Activated naive CD8-positive, alpha-beta T cell (primary cell): ENCODE data around the gene RAB3D.
A peak's percentile ranks its signal among the peaks of the same experiment; 100 is the strongest.

Source experiments
- H3K27ac Mint-ChIP-seq: one replicate; pipeline ENCODE4 v1.8.0; 2021; ENCODE audit warnings: mixed read lengths
- H3K27me3 Mint-ChIP-seq: one replicate; pipeline ENCODE4 v1.8.0; 2021; ENCODE audit warnings: mixed read lengths
- H3K36me3 Mint-ChIP-seq: one replicate; pipeline ENCODE4 v1.8.0; 2021; ENCODE audit warnings: mixed read lengths
- H3K4me1 Mint-ChIP-seq: one replicate; pipeline ENCODE4 v1.8.0; 2021; ENCODE audit warnings: low read depth, mixed read lengths
- H3K4me3 Mint-ChIP-seq: one replicate; pipeline ENCODE4 v1.8.0; 2021; ENCODE audit warnings: mild to moderate bottlenecking, mixed read lengths
- H3K9me3 Mint-ChIP-seq: one replicate; pipeline ENCODE4 v1.8.0; 2021; ENCODE audit warnings: low read depth, mixed read lengths

RAB3D gene

GRCh38 chr19:11299946-11300810 lies 39.3 kb downstream of the RAB3D start:
- Mint-ChIP-seq H3K9me3 (no peaks in the 10 kb centered on the region), H3K36me3 (no peaks in the 10 kb centered on the region), H3K27ac (no peak overlapping the region), H3K27me3 (peaks cover 7% of the 10 kb centered on the region), H3K4me1 (no peaks in the 10 kb centered on the region), H3K4me3 (no peak overlapping the region)

- H3K9me3 Mint-ChIP-seq: no peaks in the 10 kb centered on the region
- H3K27me3 Mint-ChIP-seq: peaks cover 11% of the 10 kb centered on the region
- no peak overlapping the region for H3K27ac Mint-ChIP-seq
- H3K4me3 Mint-ChIP-seq: no peak overlapping the region
- H3K36me3 Mint-ChIP-seq: no peaks in the 10 kb centered on the region
- H3K4me1 Mint-ChIP-seq: peaks cover 2% of the 10 kb centered on the region
These were observed 43.2 kb downstream of the RAB3D start for GRCh38 chr19:11296264-11296663.

- Mint-ChIP-seq H3K27me3 (peaks cover 9% of the 10 kb centered on the region), H3K4me1 (peaks cover 2% of the 10 kb centered on the region), H3K27ac (no peak within 1 kb of the TSS), H3K36me3 (no peaks in the 10 kb centered on the region), H3K4me3 (no peak within 1 kb of the TSS), H3K9me3 (no peaks in the 10 kb centered on the region)
These were observed 43.7 kb downstream of the RAB3D start, which contains the start of gene TSPAN16 for GRCh38 chr19:11295665-11296245. Gene TSPAN16, plus strand, starts transcription at chr19:11296160. Its CDS starts 138 bp downstream, at chr19:11296298.

GRCh38 chr19:11295180-11295579 lies 44.3 kb downstream of the RAB3D start:
- H3K4me1 Mint-ChIP-seq: peaks cover 2% of the 10 kb centered on the region

GRCh38 chr19:11293433-11294389 lies 45.7 kb downstream of the RAB3D start:
- Mint-ChIP-seq H3K36me3 (no peaks in the 10 kb centered on the region), H3K4me1 (peaks cover 2% of the 10 kb centered on the region), H3K27ac (no peak overlapping the region), H3K9me3 (no peaks in the 10 kb centered on the region), H3K4me3 (no peak overlapping the region), H3K27me3 (peaks cover 9% of the 10 kb centered on the region)

More at GRCh38 chr19:11295180-11295579, 44.3 kb downstream of the RAB3D start:
- Mint-ChIP-seq H3K27me3 (peaks cover 7% of the 10 kb centered on the region), H3K36me3 (no peaks in the 10 kb centered on the region), H3K27ac (no peak overlapping the region), H3K4me3 (no peak overlapping the region), H3K9me3 (no peaks in the 10 kb centered on the region)

GRCh38 chr19:11291991-11292390 lies 47.5 kb downstream of the RAB3D start:
- H3K27ac Mint-ChIP-seq: no peak overlapping the region
- no peak overlapping the region for H3K4me3 Mint-ChIP-seq
- no peaks in the 10 kb centered on the region for H3K36me3 Mint-ChIP-seq
- H3K27me3 Mint-ChIP-seq: peaks cover 11% of the 10 kb centered on the region
- peaks cover 2% of the 10 kb centered on the region for H3K4me1 Mint-ChIP-seq
- no peaks in the 10 kb centered on the region for H3K9me3 Mint-ChIP-seq

GRCh38 chr19:11291415-11291814 lies 48.0 kb downstream of the RAB3D start:
- no peak overlapping the region for H3K27ac Mint-ChIP-seq
- no peak overlapping the region for H3K4me3 Mint-ChIP-seq

GRCh38 chr19:11290256-11290655 lies 49.2 kb downstream of the RAB3D start:
- no peaks in the 10 kb centered on the region for H3K36me3 Mint-ChIP-seq
- H3K9me3 Mint-ChIP-seq: no peaks in the 10 kb centered on the region
- H3K27ac Mint-ChIP-seq: no peak overlapping the region
- H3K4me1 Mint-ChIP-seq: peaks cover 2% of the 10 kb centered on the region
- H3K27me3 Mint-ChIP-seq: peaks cover 9% of the 10 kb centered on the region
- H3K4me3 Mint-ChIP-seq: no peak overlapping the region

More at GRCh38 chr19:11291415-11291814, 48.0 kb downstream of the RAB3D start:
- Mint-ChIP-seq H3K27me3 (peaks cover 11% of the 10 kb centered on the region), H3K9me3 (no peaks in the 10 kb centered on the region), H3K36me3 (no peaks in the 10 kb centered on the region), H3K4me1 (peaks cover 2% of the 10 kb centered on the region)

GRCh38 chr19:11288349-11288748 lies 51.1 kb downstream of the RAB3D start:
- H3K27ac Mint-ChIP-seq: no peak overlapping the region
- H3K4me1 Mint-ChIP-seq: no peaks in the 10 kb centered on the region
- H3K27me3 Mint-ChIP-seq: peaks cover 14% of the 10 kb centered on the region
- H3K4me3 Mint-ChIP-seq: no peak overlapping the region
- no peaks in the 10 kb centered on the region for H3K36me3 Mint-ChIP-seq
- H3K9me3 Mint-ChIP-seq: no peaks in the 10 kb centered on the region

GRCh38 chr19:11286312-11286974 lies 53.0 kb downstream of the RAB3D start:
- Mint-ChIP-seq H3K27ac (no peak overlapping the region), H3K36me3 (no peaks in the 10 kb centered on the region), H3K9me3 (no peaks in the 10 kb centered on the region), H3K4me3 (no peak overlapping the region), H3K27me3 (peaks cover 15% of the 10 kb centered on the region), H3K4me1 (peaks cover 3% of the 10 kb centered on the region)

GRCh38 chr19:11284515-11284914 lies 54.9 kb downstream of the RAB3D start:
- H3K4me3 Mint-ChIP-seq: no peak overlapping the region
- peaks cover 15% of the 10 kb centered on the region for H3K27me3 Mint-ChIP-seq
- no peaks in the 10 kb centered on the region for H3K9me3 Mint-ChIP-seq
- H3K36me3 Mint-ChIP-seq: no peaks in the 10 kb centered on the region
- peaks cover 9% of the 10 kb centered on the region for H3K4me1 Mint-ChIP-seq
- H3K27ac Mint-ChIP-seq: no peak overlapping the region

GRCh38 chr19:11281356-11282049 lies 58.0 kb downstream of the RAB3D start:
- H3K36me3 Mint-ChIP-seq: no peaks in the 10 kb centered on the region
- peaks cover 19% of the 10 kb centered on the region for H3K27me3 Mint-ChIP-seq
- peaks cover 12% of the 10 kb centered on the region for H3K4me1 Mint-ChIP-seq
- H3K27ac Mint-ChIP-seq: no peak overlapping the region
- H3K4me3 Mint-ChIP-seq: no peak overlapping the region
- no peaks in the 10 kb centered on the region for H3K9me3 Mint-ChIP-seq

GRCh38 chr19:11279505-11280236 lies 59.8 kb downstream of the RAB3D start:
- Mint-ChIP-seq H3K4me3 (peak overlapping the region; percentile 72), H3K27me3 (peaks cover 23% of the 10 kb centered on the region), H3K27ac (peak overlapping the region; percentile 34), H3K4me1 (peaks cover 12% of the 10 kb centered on the region), H3K36me3 (no peaks in the 10 kb centered on the region), H3K9me3 (no peaks in the 10 kb centered on the region)
